HG03442 (cell line): ENCODE results near the gene SORCS2.
"Not testable (repeated sequence)": the region's sequence is repeated elsewhere in the genome, so short reads cannot be mapped to it uniquely, and the experiment has no call there.

Source experiments
- ATAC-seq: cut with Tn5 transposase; IDR thresholded peaks from one replicate; pipeline ENCODE4 v1.9.1; 2021; ENCODE audit warnings: mild to moderate bottlenecking, moderate library complexity; ENCODE audit not compliant: unreplicated experiment

Gene SORCS2

GRCh38 chr4:7433376-7434140 is 241.2 kb downstream of the SORCS2 start:
- ATAC-seq, result no peak

DNA sequence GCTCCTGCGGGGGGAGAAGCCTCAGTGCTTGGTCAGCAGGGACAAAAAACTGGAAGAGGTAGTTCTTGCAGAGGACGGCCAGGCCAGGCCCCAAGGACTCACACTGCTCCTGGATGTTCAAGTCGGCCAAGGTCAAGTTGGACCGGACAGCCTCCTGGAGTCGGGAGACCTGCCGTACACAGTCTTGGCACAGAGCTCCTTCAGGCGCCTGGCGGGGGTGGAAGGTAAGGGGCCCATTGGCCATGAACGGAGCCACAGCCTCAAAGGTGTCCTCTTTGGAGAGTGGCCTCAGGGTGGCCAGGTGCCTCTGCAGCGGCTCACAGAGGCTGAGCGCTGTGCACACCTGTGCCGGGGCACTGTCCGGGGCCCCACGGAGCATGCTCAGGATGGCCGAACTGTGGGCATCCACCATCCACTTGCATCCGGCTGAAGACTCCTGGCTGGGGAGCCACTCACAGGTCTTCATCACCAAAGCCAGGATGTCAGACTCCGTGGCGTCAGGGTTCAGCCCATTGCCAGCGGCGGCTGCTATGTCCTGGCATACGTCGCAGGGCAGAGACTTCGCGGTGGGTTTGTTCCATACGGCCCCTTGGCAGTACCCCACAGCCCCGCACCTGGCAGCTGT is 241.9 kb downstream of the SORCS2 start:
- no peak for ATAC-seq

GRCh38 chr4:7434766-7435150 is 242.4 kb downstream of the SORCS2 start, which contains the start of gene PSAPL1:
Gene PSAPL1 (minus strand): TSS chr4:7434930. CDS start chr4:7434879, 51 bp downstream.
- no peak for ATAC-seq

DNA sequence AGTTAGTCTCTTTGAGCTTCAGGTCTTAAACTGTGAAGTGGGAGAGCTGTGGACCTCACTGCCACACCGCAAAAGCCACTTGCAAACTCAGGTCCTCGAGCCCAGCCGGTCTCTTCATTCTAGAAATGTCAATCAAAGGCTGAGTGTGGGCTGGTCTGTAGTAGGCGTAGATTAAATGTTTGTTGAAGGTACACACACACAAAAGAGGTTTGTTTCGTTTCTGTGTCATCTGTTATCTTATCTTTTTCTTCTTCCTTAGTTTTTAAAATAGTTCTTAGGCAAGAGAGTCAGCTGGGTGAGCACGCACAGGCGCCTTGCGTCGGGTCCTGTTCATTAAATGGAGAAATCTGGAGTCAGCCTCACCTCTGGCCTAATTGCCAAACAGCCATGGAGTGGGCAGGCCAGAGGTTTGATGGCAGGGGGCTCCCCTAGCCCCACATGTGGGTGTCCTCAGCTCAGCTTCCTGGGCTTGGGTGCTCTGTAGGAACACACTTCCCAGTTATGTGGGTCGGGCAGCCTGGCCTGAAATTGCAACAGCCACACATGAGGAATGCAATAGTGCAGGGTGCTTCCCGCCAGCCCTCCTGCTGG is 243.2 kb downstream of the SORCS2 start:
- no peak for ATAC-seq

GRCh38 chr4:7436256-7436655 is 243.9 kb downstream of the SORCS2 start:
- ATAC-seq, result no peak

- no peak for ATAC-seq
Measured at GRCh38 chr4:7439699-7440098, 247.4 kb downstream of the SORCS2 start.

DNA sequence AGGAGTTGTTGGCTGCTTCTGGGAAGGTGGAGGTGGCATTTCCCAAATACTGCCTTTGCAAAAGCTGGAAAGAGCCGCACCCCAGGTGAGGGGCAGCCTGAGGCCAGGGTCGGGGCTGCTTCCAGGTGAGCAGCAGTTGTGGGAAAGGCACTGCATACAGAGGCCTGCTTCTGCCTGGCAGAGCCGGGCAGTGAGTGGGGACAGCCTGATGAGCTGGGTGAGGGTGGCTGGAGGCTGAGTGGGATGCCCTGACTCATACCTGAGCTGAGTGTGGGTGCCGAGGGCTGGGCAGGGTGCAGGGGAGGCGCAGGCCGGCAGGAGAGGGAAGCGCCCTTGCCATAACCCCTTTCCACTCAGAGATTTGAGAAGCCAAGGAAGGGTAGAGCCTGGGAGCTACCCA is 248.9 kb downstream of the SORCS2 start:
- ATAC-seq, result no peak

DNA sequence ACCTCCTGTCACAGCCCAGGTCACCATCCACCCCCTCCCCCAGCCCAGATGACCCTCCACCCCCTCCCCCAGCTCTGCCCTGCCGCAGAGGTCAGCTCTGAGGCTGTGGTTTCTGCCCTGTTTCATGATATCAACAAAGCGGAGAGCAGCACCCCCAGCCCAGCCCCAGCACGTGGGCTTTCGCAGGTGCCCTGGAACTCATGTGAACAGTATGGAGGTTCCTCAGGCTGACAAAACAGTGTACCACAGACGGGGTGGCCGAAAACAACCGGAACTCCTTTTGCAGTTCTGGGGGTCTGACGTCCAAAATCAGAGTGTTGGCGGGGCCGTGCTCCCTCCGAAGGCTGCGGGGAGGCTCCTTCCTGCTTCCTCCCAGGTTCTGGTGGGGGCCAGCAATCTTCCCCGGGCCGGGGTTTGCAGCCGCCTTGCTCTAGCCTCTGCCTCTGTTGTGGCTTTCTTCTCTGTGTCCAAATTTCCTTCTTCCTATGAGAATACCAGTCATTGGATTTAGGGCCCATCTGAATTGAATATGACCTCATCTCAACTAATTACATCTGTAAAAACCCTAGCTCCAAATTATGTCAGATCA is 250.3 kb downstream of the SORCS2 start:
- no peak for ATAC-seq

GRCh38 chr4:7444314-7444713 is 252.0 kb downstream of the SORCS2 start:
- no peak for ATAC-seq

GRCh38 chr4:7444731-7445130 is 252.4 kb downstream of the SORCS2 start:
- no peak for ATAC-seq

GRCh38 chr4:7447236-7447635 is 254.9 kb downstream of the SORCS2 start:
- no peak for ATAC-seq

- ATAC-seq, result no peak
Measured at GRCh38 chr4:7448036-7448435, 255.7 kb downstream of the SORCS2 start.

- no peak for ATAC-seq
Measured at GRCh38 chr4:7450775-7451433, 258.6 kb downstream of the SORCS2 start.

DNA sequence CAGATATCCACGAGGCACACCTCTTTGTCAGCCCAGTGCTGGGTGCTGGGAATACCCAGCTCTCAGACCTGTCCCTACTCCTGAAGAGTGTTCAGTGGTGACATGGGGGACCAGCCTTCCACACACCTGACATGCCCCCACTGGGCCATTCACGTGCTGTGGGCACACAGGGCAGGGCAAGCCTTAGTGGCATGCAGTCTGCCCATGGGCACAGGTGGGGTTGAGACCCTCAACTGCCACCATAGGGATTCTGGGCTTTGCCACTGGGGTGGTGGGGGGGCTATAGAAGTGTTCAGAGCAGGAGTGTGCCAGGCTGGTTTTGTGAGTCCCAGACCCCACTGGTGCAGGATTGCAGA is 259.1 kb downstream of the SORCS2 start:
- ATAC-seq, result no peak

DNA sequence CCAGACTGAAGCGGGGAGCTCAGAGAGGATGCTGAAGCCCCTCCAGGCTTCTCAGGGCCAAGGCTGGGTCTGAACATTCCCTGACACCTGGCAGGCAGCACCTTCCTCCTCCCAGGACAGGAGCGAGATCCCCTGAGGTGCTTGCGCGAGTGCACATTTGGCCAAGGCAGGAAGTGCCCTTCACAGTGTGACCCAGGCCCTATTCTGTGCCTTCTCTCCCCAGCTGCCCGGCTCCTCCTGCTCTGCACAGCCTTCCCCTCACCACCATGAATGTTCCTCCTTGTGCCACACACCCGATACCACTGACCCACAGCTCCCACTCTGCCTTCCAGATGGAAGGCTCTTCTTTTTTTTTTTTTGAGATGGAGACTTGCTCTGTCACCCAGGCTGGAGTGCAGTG is 259.5 kb downstream of the SORCS2 start:
- ATAC-seq, result no peak

DNA sequence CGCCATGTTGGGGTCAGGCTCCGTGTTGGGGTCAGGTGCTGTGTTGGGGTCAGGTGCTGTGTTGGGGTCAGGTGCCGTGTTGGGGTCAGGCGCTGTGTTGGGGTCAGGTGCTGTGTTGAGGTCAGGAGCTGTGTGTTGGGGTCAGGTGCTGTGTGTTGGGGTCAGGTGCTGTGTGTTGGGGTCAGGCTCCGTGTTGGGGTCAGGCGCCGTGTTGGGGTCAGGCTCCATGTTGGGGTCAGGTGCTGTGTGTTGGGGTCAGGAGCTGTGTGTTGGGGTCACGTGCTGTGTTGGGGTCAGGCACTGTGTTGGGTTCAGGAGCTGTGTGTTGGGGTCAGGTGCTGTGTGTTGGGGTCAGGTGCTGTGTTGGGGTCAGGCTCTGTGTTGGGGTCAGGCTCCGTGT is 260.5 kb downstream of the SORCS2 start:
- not testable (repeated sequence) for ATAC-seq

DNA sequence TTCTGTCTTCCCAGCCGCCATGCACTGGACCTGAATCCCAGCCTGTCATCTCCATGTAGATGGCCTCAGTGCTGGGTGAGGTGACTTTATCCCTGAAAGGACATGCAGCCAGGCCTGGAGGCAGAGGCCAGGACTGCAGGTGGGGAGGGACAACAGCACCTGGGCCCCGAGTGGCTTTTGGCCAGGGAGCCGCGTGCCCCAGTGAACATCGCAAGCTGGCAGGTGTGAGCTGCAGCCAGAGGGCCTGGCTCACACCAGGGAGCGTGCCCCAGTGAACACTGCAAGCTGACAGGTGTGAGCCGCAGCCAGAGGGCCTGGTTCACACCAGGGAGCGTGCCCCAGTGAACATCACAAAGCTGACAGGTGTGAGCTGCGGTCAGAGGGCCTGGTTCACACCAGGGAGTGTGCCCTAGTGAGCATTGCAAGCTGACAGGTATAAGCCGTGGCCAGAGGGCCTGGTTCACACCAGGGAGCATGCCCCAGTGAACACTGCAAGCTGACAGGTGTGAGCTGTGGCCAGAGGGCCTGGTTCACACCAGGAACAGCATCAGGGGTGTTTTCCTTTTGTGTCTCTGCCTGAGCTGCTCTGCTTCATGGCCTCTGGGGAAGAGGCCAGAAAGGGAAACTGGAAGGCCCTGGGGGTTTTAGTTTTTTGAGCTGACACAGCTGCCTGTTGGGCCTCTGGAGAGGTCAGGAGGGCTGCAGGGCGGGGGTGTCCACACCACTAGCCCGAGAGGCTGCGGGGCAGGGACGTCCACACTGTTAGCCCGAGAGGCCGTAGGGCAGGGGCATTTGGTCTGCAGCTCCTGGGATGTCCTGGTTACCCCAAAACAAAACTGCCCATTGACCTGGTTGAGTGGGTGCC is 265.1 kb downstream of the SORCS2 start:
- ATAC-seq, result no peak

DNA sequence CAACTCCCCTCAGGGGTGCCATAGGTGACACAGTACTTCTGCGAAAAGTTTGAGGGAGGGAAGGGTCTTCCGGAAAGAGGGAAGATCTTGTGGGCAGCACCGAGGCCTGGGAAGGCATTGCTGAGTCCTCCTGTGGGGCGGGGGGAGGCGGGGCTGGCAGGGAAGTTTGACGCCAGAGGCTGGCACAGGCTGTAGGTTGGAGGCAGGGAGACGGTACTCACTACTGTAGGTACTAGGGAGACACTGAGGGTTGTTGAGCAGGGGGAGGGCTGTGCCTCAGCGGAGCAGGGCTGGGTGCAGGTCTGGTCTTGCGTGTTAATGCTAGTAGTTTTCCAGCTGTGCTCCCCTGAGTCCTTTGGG is 265.7 kb downstream of the SORCS2 start:
- ATAC-seq, result no peak

DNA sequence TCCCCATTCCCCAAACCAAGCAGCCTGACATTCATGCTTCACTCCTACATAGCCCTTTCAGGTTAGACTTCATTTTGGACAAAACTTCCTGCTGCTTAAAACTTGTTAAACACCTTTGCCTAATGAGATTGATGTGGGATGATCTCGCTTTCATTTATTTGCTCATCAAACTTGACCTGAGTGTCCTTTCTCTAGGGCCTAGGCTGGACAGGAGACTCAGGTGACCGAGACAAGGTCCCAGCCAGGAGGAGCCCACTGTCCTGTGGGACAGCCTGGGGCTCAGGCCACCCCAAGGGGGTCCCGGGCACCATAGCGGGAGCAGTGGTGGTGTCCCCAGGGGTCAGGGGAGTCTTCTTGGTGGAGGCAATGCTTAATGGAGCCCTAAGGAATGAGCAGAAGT is 266.1 kb downstream of the SORCS2 start:
- ATAC-seq, result no peak

GRCh38 chr4:7459471-7459870 is 267.1 kb downstream of the SORCS2 start:
- no peak for ATAC-seq

DNA sequence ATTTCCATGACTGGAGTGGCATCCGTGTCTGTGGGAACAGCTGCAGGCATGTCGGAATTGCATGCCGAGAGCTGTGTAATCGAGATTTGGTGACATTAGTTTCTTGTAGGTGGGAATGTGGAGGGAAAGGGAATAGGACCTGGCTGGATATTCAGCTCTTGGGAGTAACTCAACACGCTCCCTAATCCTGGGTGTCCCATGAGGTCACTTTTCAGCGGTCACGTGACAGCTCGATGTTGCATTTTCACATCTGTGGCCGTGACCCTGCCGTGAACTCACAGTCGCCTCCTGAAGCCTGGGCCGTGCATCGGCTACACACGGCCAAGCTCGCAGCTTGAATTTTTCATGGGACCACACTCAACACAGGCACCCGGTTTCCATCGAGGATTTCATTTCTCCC is 268.2 kb downstream of the SORCS2 start:
- ATAC-seq, result no peak
